Fibroblast of mammary gland (primary cell): ENCODE data around the gene GADD45A.

ENCODE experiments used
- DNase-seq: peaks from one replicate; pipeline ENCODE4 v3.0.0-alpha.2; 2010; ENCODE audit warnings: low read depth
- H3K4me3 ChIP-seq: 2 replicates; pipeline ENCODE4 v1.5.1; 2011; ENCODE audit warnings: low read depth, mild to moderate bottlenecking, low read length, moderate library complexity; ENCODE audit not compliant: control insufficient read depth
- TF ChIP-seq, protein P1 (sequence below): conservative IDR thresholded peaks from 2 replicates; pipeline ENCODE4 v1.5.1; 2011; ENCODE audit warnings: low read depth, low read length, inconsistent platforms; ENCODE audit not compliant: control insufficient read depth, insufficient read depth

The GADD45A gene

DNA sequence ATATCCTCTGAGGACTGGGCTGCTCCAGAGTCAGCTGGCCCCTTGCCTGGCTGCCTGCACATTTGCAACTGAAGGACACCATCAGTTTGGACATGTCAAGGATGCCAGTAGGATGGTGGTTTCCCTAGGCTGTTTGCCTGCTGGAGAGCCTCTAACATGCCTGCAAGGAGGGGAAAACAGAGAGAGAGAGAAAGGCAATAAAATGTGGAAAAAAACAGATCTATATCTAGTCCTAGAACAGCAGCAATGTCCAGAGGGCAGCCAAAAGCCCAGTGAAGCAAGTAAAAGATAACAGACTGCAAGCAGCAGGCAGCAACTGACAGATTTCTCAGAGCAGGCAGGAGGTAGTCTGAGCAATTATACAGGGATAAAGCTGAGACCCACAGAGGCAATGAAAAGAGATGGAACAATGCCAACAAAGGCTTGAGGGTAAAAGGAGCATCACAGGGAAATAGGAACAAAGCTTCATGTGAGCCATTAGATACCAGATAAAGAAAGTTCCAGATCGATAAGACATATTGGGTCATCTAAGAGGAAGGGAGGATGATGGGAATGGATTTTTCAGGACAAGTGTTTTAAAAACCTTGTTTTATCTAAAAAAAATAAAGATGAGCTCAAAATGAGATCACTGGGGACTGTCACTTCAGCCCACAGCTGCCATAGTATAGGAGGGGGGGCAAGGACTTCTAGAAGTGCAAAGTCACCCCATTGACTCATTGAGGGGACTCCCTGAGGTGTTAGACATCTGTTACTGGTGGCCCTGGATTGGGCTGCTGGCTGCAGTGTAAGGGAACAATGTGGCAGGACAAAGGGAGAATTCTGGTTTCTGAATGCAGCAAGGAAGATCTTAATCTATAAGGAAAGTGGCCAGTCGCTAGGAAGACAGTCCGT, 38.6 kb upstream of the GADD45A start:
- DNase-seq, result peak; percentile 30
- H3K4me3 ChIP-seq, result no peak overlapping the region
- TF ChIP-seq, protein P1, sequence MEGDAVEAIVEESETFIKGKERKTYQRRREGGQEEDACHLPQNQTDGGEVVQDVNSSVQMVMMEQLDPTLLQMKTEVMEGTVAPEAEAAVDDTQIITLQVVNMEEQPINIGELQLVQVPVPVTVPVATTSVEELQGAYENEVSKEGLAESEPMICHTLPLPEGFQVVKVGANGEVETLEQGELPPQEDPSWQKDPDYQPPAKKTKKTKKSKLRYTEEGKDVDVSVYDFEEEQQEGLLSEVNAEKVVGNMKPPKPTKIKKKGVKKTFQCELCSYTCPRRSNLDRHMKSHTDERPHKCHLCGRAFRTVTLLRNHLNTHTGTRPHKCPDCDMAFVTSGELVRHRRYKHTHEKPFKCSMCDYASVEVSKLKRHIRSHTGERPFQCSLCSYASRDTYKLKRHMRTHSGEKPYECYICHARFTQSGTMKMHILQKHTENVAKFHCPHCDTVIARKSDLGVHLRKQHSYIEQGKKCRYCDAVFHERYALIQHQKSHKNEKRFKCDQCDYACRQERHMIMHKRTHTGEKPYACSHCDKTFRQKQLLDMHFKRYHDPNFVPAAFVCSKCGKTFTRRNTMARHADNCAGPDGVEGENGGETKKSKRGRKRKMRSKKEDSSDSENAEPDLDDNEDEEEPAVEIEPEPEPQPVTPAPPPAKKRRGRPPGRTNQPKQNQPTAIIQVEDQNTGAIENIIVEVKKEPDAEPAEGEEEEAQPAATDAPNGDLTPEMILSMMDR, result no peak

DNA sequence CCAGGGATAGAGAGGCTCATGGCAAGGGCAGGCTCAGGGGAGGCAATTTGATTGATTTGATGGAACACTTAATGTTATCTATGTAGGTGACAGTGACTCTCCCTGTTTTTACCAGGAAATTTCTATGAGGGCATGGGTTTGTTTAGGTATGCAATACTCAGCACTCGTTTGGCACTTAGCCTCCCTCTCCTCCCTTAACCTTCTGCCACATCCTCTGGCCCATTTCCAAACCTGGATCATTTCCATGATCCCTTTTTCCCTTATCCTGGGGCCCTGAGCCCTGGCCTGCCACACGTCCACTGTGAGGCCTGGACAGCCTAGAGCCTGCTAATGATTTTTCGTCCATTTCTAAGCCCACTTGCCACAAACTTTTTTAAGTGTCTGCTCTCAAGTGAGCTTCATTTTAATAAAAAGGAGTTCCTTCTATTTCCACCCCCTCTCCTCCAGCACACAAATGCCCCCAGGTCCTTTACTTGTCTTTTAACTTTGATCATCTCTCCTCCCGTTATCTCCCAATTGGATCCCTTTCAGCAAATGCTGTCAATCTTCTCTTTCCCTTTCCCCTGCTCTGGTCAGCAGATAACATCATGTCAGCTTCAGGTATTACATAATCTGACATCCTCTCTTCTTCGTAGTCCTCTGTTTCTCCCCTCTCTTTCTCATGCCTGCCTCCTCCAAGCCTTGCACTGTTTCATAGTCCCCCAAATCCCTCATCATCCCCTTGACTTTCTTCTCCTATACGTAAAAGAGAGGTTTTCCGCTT, 37.8 kb upstream of the GADD45A start:
- TF ChIP-seq, protein P1, result no peak
- peak; percentile 66 for DNase-seq

DNA sequence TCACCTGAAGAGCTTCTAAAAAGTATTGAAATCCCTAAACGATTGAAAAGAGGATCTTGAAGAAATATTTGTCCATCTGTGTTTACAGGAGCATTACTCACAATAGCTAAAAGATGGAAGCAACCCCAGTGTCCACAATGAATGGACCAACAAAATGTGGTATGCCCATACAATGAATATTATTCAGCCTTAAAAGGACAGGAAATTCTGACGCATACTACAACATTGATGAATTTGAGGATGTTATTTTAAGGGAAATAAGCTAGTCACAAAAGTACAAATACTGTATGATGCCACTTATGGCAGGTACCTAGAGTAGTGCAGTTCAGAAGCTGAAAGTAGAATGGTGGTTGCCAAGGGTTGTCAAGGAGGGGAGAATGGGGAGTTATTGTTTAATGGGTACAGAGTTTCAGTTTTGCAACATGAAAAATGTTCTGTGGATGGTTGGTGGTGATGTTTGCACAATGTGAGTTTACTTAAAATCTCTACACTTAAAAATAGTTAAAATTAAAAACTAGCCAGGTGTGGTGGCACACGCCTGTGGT, 37.1 kb upstream of the GADD45A start:
- no peak for DNase-seq
- H3K4me3 ChIP-seq, result no peak overlapping the region
- TF ChIP-seq, protein P1, result no peak

More for the DNA sequence above, 37.8 kb upstream of the GADD45A start:
- H3K4me3 ChIP-seq, result no peak overlapping the region

DNA sequence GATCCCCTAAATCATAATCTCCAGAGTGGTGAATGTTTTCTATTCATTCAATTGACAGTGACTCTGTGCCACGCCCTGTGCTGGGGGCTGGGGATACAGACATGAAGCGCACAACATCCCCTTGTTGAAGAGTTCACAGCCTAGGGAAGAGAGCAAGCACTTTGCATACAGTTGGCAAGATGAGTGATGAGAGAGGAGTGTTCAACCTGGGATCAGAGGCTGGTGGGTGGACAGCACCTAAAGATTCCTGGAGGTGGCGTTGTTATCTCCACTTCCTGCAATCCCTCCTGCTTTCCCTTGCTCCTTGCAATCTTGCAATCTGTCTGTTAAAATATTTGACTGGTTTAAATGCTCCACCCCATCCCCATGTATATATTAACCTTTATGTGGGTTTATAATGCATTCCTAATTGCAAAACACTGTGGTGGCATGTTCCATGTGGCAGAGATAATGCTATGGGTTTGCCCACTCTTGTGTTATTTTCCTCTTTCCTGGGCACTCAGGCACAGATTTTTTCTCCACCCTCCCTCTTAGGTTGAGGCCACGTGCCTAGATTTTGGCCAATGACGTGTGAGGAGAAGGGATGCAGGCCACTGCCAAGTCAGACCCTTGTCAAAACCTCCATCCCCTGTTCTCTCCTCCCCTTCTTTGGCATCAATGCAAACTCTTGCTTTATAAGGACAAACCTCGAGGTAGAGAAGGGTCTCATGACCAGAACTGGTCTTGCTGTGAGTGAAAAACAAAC, 36.2 kb upstream of the GADD45A start:
- DNase-seq, result no peak
- no peak overlapping the region for H3K4me3 ChIP-seq
- TF ChIP-seq, protein P1, result no peak

DNA sequence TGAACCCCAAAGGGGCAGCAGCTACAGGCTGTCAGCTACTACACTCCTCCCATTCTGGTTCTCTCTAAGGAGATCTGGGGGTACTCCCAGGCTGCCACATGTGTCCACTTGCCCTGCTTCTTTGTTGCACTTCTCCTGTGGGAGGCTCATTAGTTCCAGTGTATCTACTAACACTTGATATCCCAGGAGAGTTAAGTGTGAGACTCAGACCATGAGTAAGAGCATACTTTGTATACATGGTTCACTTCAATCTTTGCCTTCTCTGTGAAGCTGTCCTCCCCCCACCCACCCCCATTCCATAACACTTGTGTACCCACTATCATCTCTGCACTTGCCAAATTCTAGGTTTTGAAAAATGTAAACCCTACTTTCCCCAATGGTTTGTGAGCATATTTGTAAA, 34.9 kb upstream of the GADD45A start:
- peak; percentile 36 for DNase-seq
- TF ChIP-seq, protein P1, result no peak
- no peak overlapping the region for H3K4me3 ChIP-seq

DNA sequence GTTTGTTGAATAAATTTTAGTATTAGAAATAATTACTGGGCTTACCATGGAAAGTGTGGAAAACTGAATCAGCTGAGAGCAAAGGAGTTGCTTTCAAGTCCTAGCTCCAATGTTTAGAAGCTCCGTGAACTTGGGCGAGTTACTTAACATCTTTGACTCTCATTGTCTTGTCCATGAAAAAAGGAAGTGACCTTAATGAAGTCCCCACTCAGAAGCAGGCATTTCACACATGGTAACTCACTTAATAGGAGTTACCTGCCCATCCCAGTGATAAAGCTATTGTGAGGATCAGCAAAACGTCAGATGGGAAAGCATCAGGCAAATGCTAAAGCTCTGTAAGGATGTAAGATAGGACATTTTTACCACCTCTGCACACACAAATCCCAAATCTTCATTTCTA, 34.0 kb upstream of the GADD45A start:
- DNase-seq, result no peak
- no peak overlapping the region for H3K4me3 ChIP-seq
- TF ChIP-seq, protein P1, result no peak
